Measurements from ENCODE around the gene SPATA32. TPM values are rescaled to one million over a fixed set of nuclear protein-coding genes. Genes with fewer than 3 reads are reported as not detected.

Gene SPATA32, protein sequence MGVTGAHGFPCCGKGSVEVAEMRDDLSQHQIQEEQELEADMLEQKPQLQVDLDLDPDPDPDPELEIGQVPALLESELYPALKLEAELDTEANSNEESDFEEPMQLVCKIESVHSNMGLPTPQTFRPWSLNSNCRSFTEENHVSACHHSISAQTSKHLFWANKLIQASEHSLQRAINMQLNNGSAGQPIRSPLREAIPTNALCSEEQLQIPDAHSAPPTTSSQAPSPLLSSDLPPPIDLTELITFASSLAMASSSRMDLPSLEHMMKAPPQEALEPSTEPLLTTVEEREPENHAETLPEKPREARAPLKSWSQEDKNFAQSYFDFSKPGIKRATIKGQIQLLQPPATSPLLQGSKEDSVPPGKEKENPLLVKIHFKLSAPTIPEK
- total RNA-seq = not detected in 2 replicates

GRCh38 chr17:45261577-45262515, at the start of gene SPATA32:
Gene SPATA32 (minus strand): TSS chr17:45262094. CDS start chr17:45262016, 78 bp downstream.

DNA sequence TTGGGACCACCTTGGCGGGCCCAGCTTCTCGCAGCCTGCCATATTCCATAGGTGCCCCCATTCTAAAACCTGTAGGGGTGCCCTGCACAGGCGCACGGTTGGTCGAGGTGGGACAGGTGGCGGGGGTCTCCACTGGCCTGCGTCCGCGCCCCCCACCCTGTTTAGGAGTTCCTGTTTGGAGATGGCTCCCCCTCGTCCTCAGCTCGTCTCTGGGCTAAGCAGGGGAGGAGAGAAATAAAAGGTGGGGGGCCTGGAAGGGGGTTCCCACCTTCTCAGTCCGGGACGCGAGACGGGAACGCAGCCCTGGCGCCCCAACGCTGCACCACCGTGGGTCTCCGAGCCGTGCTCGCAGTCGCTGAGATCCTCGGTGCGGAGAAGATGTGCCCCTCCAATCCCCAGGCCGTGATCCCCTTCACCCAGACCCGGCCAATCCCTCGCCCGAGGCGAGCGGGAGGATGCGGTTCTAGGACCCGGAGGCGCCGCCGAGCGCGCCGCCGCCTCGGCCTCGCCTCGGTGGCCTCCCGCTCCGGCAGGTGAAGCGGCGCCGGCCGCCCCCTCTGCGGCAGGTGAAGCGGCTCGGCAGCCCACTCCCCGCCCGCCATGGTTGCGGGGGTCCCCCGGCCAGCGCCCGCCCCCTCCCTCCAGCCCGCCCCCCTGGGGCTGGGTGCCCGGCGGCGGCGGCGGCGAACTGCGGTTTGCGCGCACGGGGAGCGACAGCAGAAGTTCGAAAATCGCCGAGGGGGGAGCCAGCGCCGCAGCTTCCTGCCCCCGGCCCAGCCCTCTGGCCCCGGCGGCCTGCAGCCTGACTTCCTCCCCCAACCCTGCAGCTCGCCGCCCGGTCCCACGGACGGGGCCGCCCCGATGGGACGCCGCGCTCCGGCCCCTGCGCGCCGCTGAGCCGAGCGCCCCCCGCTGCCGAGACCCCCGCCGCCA, 40.5 kb downstream of the SPATA32 start, which contains the start of gene FMNL1:
Gene FMNL1 (plus strand): TSS at position 805 of the 933 bp plus-strand sequence. CDS start 240 bp downstream, outside the sequence.

Other genes starting within 250 kb of the SPATA32 start
- gene DCAKD, start 210.5 kb downstream of the SPATA32 start, total RNA-seq = 29.0 and 29.1 TPM in 2 replicates
- 75.4 and 84.6 TPM in 2 replicates for gene NMT1, start 200.8 kb downstream of the SPATA32 start, total RNA-seq
- gene PLCD3, start 129.6 kb downstream of the SPATA32 start, total RNA-seq = 27.7 and 31.0 TPM in 2 replicates
- 2.7 and 6.7 TPM in 2 replicates for gene ACBD4, start 126.4 kb downstream of the SPATA32 start, total RNA-seq
- 10.4 and 10.8 TPM in 2 replicates for gene HEXIM1, start 113.6 kb downstream of the SPATA32 start, total RNA-seq
- gene HEXIM2, start 100.2 kb downstream of the SPATA32 start, total RNA-seq = 3.1 and 3.6 TPM in 2 replicates
- 0.93 and 1.1 TPM in 2 replicates for gene FMNL1, start 40.2 kb downstream of the SPATA32 start, total RNA-seq
- 3.4 and 4.1 TPM in 2 replicates for gene MAP3K14, start 54.9 kb upstream of the SPATA32 start, total RNA-seq
- gene ARHGAP27, start 170.8 kb upstream of the SPATA32 start, total RNA-seq = 25.5 and 29.8 TPM in 2 replicates
- 24.9 and 35.0 TPM in 2 replicates for gene PLEKHM1, start 228.6 kb upstream of the SPATA32 start, total RNA-seq

All from thoracic aorta endothelial cell (primary cell).